ENCODE data around the gene PHTF2. TPM values are rescaled to one million over a fixed set of nuclear protein-coding genes. Genes with fewer than 3 reads are reported as not detected.
"Not testable (repeated sequence)": the region's sequence is repeated elsewhere in the genome, so short reads cannot be mapped to it uniquely, and the experiment has no call there.

The PHTF2 gene
- polyA plus RNA-seq, 12 donors: 14.1 to 27.8 (median 22.3) TPM; not detected in 1

- DNase-seq: no peak
Observed at GRCh38 chr7:77827999-77828398, 29.4 kb downstream of the PHTF2 start.

GRCh38 chr7:77830649-77831355 lies 32.2 kb downstream of the PHTF2 start:
- DNase-seq: no peak

GRCh38 chr7:77831481-77831880 lies 32.9 kb downstream of the PHTF2 start:
- no peak for DNase-seq

GRCh38 chr7:77831953-77832352 lies 33.4 kb downstream of the PHTF2 start:
- DNase-seq: no peak

- no peak for DNase-seq
Observed at GRCh38 chr7:77833136-77833535, 34.6 kb downstream of the PHTF2 start.

GRCh38 chr7:77836425-77836824 lies 37.9 kb downstream of the PHTF2 start:
- DNase-seq: not testable (repeated sequence)

DNA sequence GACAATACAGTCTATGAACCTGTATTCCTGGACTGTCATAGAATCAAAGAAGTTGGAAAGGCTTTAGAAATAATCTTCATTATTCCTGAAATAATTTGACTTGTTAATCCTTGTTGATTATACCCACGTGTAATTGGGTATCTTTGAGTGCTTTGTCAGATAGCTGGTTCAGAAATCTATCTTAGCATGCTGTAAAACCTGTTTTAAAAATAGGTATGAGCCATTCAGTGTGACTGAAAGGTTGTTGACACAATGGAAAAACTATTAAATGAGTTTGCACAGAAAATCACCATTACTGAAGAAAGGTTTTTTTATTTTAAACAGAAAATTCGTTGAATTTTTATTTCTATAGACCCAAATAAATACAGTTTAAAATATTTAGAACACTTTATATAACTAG lies 38.7 kb downstream of the PHTF2 start:
- DNase-seq: no peak

GRCh38 chr7:77837966-77838365 lies 39.4 kb downstream of the PHTF2 start:
- DNase-seq: no peak

- DNase-seq: no peak
Observed at GRCh38 chr7:77838929-77839491, 40.4 kb downstream of the PHTF2 start.

DNA sequence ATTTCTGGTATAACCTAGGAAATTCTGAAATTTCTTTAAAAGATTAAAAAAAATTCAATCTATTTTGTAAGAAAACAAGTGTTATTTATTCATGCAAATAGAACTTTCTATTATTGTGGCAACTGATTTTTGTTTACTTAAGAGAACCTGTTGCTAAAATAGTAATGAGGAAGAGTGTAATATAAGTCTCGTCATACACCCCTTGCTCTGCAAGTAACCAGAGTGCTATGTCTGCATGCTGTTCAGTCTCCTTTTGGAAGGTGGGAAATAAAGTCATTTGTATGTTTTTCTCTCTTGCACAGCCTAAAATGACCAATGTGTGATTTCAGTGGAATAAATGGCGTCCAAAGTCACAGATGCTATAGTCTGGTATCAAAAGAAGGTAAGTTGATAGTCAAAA lies 41.3 kb downstream of the PHTF2 start:
- no peak for DNase-seq

DNA sequence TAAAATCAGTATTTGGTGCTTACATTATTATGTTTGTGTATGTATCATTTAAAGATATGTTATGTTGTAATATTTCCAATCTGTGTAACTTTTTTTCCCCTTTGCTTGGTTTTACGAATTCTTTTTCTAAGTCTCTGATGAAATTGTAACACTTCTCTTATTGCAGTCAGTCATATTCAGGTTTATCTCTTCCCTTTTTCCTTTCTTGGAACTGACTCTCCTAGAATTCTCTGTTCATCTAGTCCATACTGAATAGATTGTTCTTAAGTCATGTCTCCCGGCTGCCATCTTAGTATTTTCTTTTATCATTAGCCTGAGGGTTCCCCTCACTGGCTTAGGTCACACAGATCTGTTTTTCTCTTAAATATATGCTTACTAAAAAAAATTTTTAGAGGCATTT lies 44.6 kb downstream of the PHTF2 start:
- no peak for DNase-seq

DNA sequence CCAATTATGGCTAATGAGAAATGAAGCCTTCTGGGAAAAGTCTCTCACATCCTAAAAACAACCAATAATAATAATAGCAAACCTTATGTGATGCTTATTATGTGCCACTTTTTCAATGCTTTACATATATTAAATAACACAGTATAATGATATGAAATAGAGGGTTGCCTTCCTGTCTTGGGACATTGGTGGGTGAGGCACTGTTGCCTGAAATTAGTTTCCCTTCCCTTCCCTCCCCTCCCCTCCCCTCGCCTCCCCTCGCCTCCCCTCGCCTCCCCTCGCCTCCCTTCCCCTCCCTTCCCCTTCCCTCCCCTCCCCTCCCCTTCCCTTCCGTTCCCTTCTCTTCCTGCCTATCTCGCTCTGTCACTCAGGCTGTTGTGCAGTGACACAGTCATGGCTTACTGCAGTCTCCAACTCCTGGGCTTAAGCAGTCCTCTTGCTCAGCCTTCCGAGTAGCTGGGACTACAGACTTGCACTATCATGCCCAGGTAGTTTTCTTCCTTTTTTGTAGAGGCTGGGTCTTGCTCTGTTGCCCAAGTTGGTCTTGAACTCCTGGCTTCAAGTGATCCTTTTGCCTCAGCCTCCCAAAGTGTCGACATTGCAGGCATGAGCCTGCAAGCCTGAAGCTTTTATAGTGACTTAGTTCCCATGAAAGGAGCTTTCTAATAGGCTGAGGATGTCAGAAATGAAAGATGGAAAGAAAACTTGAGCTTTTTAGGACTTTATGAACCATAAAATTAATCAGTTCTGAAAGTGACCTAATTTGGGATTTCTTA lies 47.9 kb downstream of the PHTF2 start:
- DNase-seq: no peak

GRCh38 chr7:77855371-77856083 lies 57.0 kb downstream of the PHTF2 start:
- no peak for DNase-seq

DNA sequence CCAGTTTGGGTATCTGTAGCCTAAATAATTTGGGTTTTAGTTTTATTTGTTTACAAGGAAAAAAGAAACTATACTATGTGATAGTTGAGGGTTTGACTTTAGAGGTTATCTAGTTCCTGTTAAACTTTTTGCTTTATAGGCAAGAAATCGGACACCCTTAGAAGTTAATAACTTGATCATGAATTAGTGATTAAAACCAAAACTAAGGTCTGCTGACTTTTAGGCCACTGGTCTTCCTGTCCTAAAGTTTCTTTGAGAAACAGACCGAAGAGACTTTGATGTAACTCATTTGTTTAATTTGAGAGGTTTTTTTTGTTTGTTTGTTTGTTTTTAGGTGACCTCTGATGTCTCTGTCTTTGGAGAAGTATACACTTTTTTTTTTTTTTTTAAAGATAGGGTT lies 59.7 kb downstream of the PHTF2 start:
- no peak for DNase-seq

DNA sequence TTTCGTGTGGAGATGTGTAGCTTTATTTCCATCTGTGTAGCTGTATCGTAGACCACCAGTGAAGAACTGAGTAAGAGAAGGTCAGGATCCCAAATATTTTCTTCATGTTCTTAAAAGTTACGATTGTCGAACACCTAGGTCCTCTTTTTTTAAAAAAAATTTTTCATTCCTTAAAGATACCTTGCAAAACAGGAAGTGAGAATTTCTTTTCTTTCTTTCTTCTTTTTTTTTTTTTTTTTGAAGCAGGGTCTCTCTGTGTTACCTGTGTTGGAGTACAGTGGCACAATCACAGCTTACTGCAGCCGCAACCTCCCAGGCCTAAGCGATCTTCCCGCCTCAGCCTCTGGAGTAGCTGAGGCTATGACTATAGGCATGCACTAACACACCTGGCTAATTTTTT lies 60.8 kb downstream of the PHTF2 start:
- no peak for DNase-seq

GRCh38 chr7:77862691-77863090 lies 64.1 kb downstream of the PHTF2 start:
- no peak for DNase-seq

- no peak for DNase-seq
Observed at GRCh38 chr7:77863860-77864259, 65.3 kb downstream of the PHTF2 start.

DNA sequence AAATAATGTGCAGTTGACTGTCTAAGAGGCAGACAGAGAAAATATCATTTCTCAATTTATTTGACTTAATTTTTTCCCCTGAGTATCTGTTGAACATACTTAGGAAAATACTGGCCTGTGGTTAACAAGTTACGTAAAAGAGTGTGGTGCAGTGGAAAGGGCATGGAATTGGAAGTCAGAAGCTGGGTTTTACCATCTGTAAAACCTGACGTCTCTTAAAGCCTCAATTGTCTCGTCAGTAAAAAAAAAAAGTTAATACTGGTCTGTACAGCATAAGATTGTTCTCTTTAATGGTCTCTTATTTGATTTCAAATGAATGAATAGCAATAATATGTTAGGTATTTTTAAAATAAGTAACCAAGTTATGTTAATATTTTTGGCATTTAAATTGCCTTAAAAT lies 67.8 kb downstream of the PHTF2 start:
- DNase-seq: no peak

GRCh38 chr7:77866786-77867536 lies 68.4 kb downstream of the PHTF2 start:
- no peak for DNase-seq

DNA sequence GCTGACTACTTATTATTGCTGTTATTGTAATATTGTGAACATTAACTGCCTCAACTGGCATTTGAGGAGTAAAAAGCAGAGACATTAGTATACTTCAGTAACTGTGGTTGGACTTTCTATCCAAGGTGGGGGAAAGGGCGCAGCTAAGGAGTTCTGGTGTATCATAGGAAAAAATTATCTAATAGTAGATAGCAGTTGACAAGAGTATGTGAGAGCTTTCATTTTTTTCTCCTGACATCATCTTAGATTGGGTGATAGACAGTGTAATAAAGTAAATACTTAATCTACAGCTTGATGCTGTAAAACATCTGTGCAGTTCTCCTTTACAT lies 68.9 kb downstream of the PHTF2 start:
- DNase-seq: no peak

DNA sequence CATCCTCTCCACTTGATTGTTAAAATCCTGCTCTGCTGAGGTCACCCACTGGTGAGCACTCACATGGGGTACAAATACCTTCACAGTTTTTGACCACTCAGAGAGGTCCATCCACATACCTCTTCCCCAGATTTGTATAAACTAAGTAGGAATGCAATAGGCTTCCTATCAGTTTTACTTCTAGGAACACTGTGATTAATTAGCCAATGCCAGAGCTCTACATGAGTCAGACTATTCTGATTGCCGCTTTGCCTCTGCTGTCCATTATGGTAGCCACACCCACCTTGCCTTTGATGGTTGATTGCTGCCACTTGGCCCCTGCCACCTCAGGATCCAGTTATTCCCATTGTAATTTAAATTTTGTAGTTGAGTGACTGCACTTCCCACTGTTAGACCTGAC lies 73.7 kb downstream of the PHTF2 start:
- DNase-seq: not testable (repeated sequence)

Data from muscle of arm (tissue), 12 donors.